GM23338 (cell line): ENCODE results near the gene C2orf49. TPM values are rescaled to one million over a fixed set of nuclear protein-coding genes. Genes with fewer than 3 reads are reported as not detected.

Experiments
- ATAC-seq: fragments of 200-7000 bp; cut with Tn5 transposase; 3 replicates; pipeline ENCODE4 v1.9.1; 2020
- DNase-seq: peaks from one replicate; pipeline ENCODE4 v3.0.0-alpha.2; 2015; ENCODE audit warnings: low spot score
- H2AFZ ChIP-seq: fragments of 200-600 bp; sonication (generic); 2 replicates; pipeline ENCODE4 v1.8.0; 2016; ENCODE audit warnings: antibody characterized with exemption, mild to moderate bottlenecking, moderate library complexity
- H3F3A ChIP-seq: fragments of 200-600 bp; sonication (generic); replicated peaks from 2 replicates; pipeline ENCODE4 v1.8.0; 2017; ENCODE audit warnings: antibody characterized with exemption, mixed run types, low read depth
- H3K27ac ChIP-seq: fragments of 200-600 bp; sonication (generic); 2 replicates; pipeline ENCODE4 v1.6.1; 2016; ENCODE audit warnings: low read depth
- H3K27me3 ChIP-seq: fragments of 200-600 bp; sonication (generic); 2 replicates; pipeline ENCODE4 v1.8.0; 2016; ENCODE audit warnings: mild to moderate bottlenecking, mixed run types, moderate library complexity; ENCODE audit not compliant: insufficient read depth
- H3K36me3 ChIP-seq: fragments of 200-600 bp; sonication (generic); 2 replicates; pipeline ENCODE4 v1.8.0; 2016; ENCODE audit warnings: mild to moderate bottlenecking; ENCODE audit not compliant: insufficient read depth
- H3K4me1 ChIP-seq: fragments of 200-600 bp; sonication (generic); 2 replicates; pipeline ENCODE4 v1.8.0; 2016; ENCODE audit warnings: mild to moderate bottlenecking, moderate library complexity; ENCODE audit not compliant: insufficient read depth
- H3K4me2 ChIP-seq: fragments of 200-600 bp; sonication (generic); 2 replicates; pipeline ENCODE4 v1.7.1; 2017; ENCODE audit warnings: mixed run types
- H3K4me3 ChIP-seq: fragments of 200-600 bp; sonication (generic); 2 replicates; pipeline ENCODE4 v1.6.1; 2016; ENCODE audit warnings: mixed run types
- H3K79me2 ChIP-seq: fragments of 200-600 bp; sonication (generic); replicated peaks from 2 replicates; pipeline ENCODE4 v1.8.0; 2017; ENCODE audit warnings: mild to moderate bottlenecking; ENCODE audit not compliant: insufficient read depth
- H3K9me2 ChIP-seq: fragments of 200-600 bp; sonication (generic); 2 replicates; pipeline ENCODE4 v1.8.0; 2017; ENCODE audit not compliant: insufficient read depth
- H4K20me1 ChIP-seq: fragments of 200-600 bp; sonication (generic); replicated peaks from 2 replicates; pipeline ENCODE4 v1.8.0; 2017; ENCODE audit warnings: mild to moderate bottlenecking; ENCODE audit not compliant: insufficient read depth
- H3K27ac Mint-ChIP-seq: 2 replicates; pipeline ENCODE4 v1.8.0; 2020; ENCODE audit warnings: inconsistent platforms, mild to moderate bottlenecking, moderate library complexity, mixed read lengths
- H3K27me3 Mint-ChIP-seq: 3 replicates; pipeline ENCODE4 v1.8.0; 2022; ENCODE audit warnings: low read depth, mild to moderate bottlenecking, moderate library complexity, mixed read lengths, inconsistent platforms; ENCODE audit not compliant: insufficient read depth, poor library complexity
- H3K36me3 Mint-ChIP-seq: 3 replicates; pipeline ENCODE4 v1.8.0; 2021; ENCODE audit warnings: low read depth, mild to moderate bottlenecking, inconsistent platforms, moderate library complexity, mixed read lengths
- H3K4me1 Mint-ChIP-seq: 3 replicates; pipeline ENCODE4 v1.8.0; 2020; ENCODE audit warnings: mild to moderate bottlenecking, inconsistent platforms, mixed read lengths
- H3K4me3 Mint-ChIP-seq: 3 replicates; pipeline ENCODE4 v1.8.0; 2021; ENCODE audit warnings: moderate library complexity, mild to moderate bottlenecking, inconsistent platforms, mixed read lengths
- H3K9me3 Mint-ChIP-seq: 3 replicates; pipeline ENCODE4 v1.8.0; 2020; ENCODE audit warnings: moderate library complexity, mild to moderate bottlenecking, inconsistent platforms, mixed read lengths
- CTCF ChIP-seq, 2 experiments: fragments of 200-600 bp in 1 of 2; sonication (generic) in 1 of 2; conservative IDR thresholded peaks; 2 replicates each; pipeline versions ENCODE4 v1.5.1 to v1.6.1; 2016 to 2017; ENCODE audit warnings: antibody characterized with exemption in 2 of 2, low read depth in 2 of 2, mild to moderate bottlenecking in 2 of 2, moderate library complexity in 1 of 2
- ETS1 ChIP-seq: IDR thresholded peaks from 2 replicates; pipeline ENCODE4 v1.6.1; 2016; ENCODE audit warnings: antibody characterized with exemption
- EZH2 ChIP-seq: fragments of 200-600 bp; sonication (generic); IDR thresholded peaks from one replicate; pipeline ENCODE4 v1.8.0; 2017; ENCODE audit warnings: antibody characterized with exemption, mild to moderate bottlenecking, low read depth; ENCODE audit not compliant: unreplicated experiment
- EZH2phosphoT487 ChIP-seq: fragments of 200-600 bp; sonication (generic); IDR thresholded peaks from one replicate; pipeline ENCODE4 v1.8.1; 2018; ENCODE audit warnings: antibody characterized with exemption; ENCODE audit not compliant: unreplicated experiment
- JUNB ChIP-seq: IDR thresholded peaks from one replicate; pipeline ENCODE4 v1.6.1; 2016; ENCODE audit warnings: antibody characterized with exemption; ENCODE audit not compliant: unreplicated experiment
- NANOG ChIP-seq: IDR thresholded peaks from 2 replicates; pipeline ENCODE4 v1.6.1; 2016; ENCODE audit warnings: antibody characterized with exemption, borderline replicate concordance
- POLR2AphosphoS5 ChIP-seq: IDR thresholded peaks from 2 replicates; pipeline ENCODE4 v1.6.1; 2016; ENCODE audit warnings: antibody characterized with exemption, low read depth
- REST ChIP-seq: IDR thresholded peaks from one replicate; pipeline ENCODE4 v1.6.1; 2018; ENCODE audit warnings: antibody characterized with exemption; ENCODE audit not compliant: unreplicated experiment
- ZNF114 ChIP-seq: fragments of 250-450 bp; sonication (Bioruptor Pico); IDR thresholded peaks from 2 replicates; pipeline ENCODE4 v1.5.0; 2020; ENCODE audit warnings: mild to moderate bottlenecking, moderate library complexity
- ZNF331 ChIP-seq: fragments of 250-450 bp; sonication (Bioruptor Pico); IDR thresholded peaks from 2 replicates; pipeline ENCODE4 v1.5.0; 2020; ENCODE audit warnings: low read depth, mild to moderate bottlenecking, moderate library complexity
- polyA plus RNA-seq: library from polyadenylated mRNA; unstranded; fragments of >200 nt; fragmentation: Nextera tagmentation; extraction: Ambion mirVana; gene quantifications from 2 replicates; pipeline ENCODE4 v1.2.1, GENCODE V29; 2016
- total RNA-seq: library from RNA; depleted of rRNA; stranded (reverse); fragments of >200 nt; shearing (Covaris generic); gene quantifications from 2 replicates; pipeline ENCODE4 v1.2.3, GENCODE V29; 2014

C2orf49 gene
- total and polyA plus RNA-seq, 2 experiments from 2014 or later, result 19.6 to 33.8 TPM

GRCh38 chr2:105329561-105330495 is 7.5 kb upstream of the C2orf49 start, which contains the start of gene TGFBRAP1:
TSS of gene TGFBRAP1 (minus strand) at chr2:105329735. CDS start at chr2:105308301, 21,434 bp downstream.
- Mint-ChIP-seq H3K27me3 (peaks cover 10% of the 10 kb centered on the region), H3K4me1 (peaks cover 23% of the 10 kb centered on the region), H3K9me3 (no peaks in the 10 kb centered on the region), H3K27ac (peak within 1 kb of the TSS; percentile 94), H3K4me3 (peak within 1 kb of the TSS; percentile 95), H3K36me3 (peaks cover 8% of the 10 kb centered on the region; the same call in 1 of the 3 replicates)
- no peak within 1 kb of the TSS for H3K27ac ChIP-seq
- peak within 1 kb of the TSS; percentile 88 for H3K4me2 ChIP-seq
- H3K36me3 ChIP-seq, result no peaks in the 10 kb centered on the region
- peaks cover 12% of the 10 kb centered on the region for H3K4me1 ChIP-seq
- peaks cover 14% of the 10 kb centered on the region for H3K27me3 ChIP-seq
- no peaks in the 10 kb centered on the region for H4K20me1 ChIP-seq
- H3K79me2 ChIP-seq, result peaks cover 42% of the 10 kb centered on the region
- peak; percentile 83 for ATAC-seq
- peak within 1 kb of the TSS; percentile 68 for H3K4me3 ChIP-seq
- H3F3A ChIP-seq, result no peaks in the 10 kb centered on the region
- H2AFZ ChIP-seq, result peak within 1 kb of the TSS; percentile 96
- H3K9me2 ChIP-seq, result no peaks in the 10 kb centered on the region
- TF ChIP-seq POLR2AphosphoS5 (peak; percentile 40; the same call in 1 of the 2 replicates), EZH2 (peak; percentile 21), ZNF331 (no peak)
- peak; percentile 71 for DNase-seq

- no peaks in the 10 kb centered on the region for H3K9me3 Mint-ChIP-seq
- H3K27ac Mint-ChIP-seq, result no peak overlapping the region
- Histone ChIP-seq H3K4me1 (peaks cover 5% of the 10 kb centered on the region; the same call in 1 of the 2 replicates), H3K4me3 (no peak overlapping the region), H4K20me1 (no peaks in the 10 kb centered on the region), H3F3A (no peaks in the 10 kb centered on the region), H3K36me3 (no peaks in the 10 kb centered on the region), H3K79me2 (peaks cover 33% of the 10 kb centered on the region), H3K27ac (no peak overlapping the region), H2AFZ (no peak overlapping the region), H3K9me2 (no peaks in the 10 kb centered on the region), H3K27me3 (peaks cover 14% of the 10 kb centered on the region), H3K4me2 (peak overlapping the region; percentile 88; the same call in 1 of the 2 replicates)
- H3K27me3 Mint-ChIP-seq, result peaks cover 10% of the 10 kb centered on the region
- H3K4me3 Mint-ChIP-seq, result peak overlapping the region; percentile 81
- H3K4me1 Mint-ChIP-seq, result peaks cover 13% of the 10 kb centered on the region
- ATAC-seq, result no peak
- H3K36me3 Mint-ChIP-seq, result no peaks in the 10 kb centered on the region
- DNase-seq, result no peak
- TF ChIP-seq ETS1, result no peak
Observed at GRCh38 chr2:105330681-105331375, 6.5 kb upstream of the C2orf49 start.

- H4K20me1 ChIP-seq, result peaks cover 6% of the 10 kb centered on the region; the same call in 1 of the 2 replicates
- H3K4me1 ChIP-seq, result peaks cover 23% of the 10 kb centered on the region
- Mint-ChIP-seq H3K27me3 (peaks cover 9% of the 10 kb centered on the region), H3K27ac (no peak overlapping the region), H3K36me3 (no peaks in the 10 kb centered on the region), H3K9me3 (no peaks in the 10 kb centered on the region), H3K4me3 (no peak overlapping the region), H3K4me1 (peaks cover 10% of the 10 kb centered on the region)
- H3K36me3 ChIP-seq, result no peaks in the 10 kb centered on the region
- H3K27ac ChIP-seq, result no peak overlapping the region
- peaks cover 27% of the 10 kb centered on the region for H3K79me2 ChIP-seq
- ATAC-seq (no peak), DNase-seq (no peak)
- no peak overlapping the region for H3K4me3 ChIP-seq
- H3K27me3 ChIP-seq, result peaks cover 14% of the 10 kb centered on the region
- H3F3A ChIP-seq, result no peaks in the 10 kb centered on the region
- H2AFZ ChIP-seq, result no peak overlapping the region
- no peaks in the 10 kb centered on the region for H3K9me2 ChIP-seq
- H3K4me2 ChIP-seq, result no peak overlapping the region
- TF ChIP-seq NANOG, result no peak
- no peak for TF ChIP-seq ZNF114 (CRISPR knock-in tag)
- no peak for TF ChIP-seq EZH2phosphoT487
- no peak for TF ChIP-seq CTCF (conservative IDR thresholded peaks at IDR 0.05; ENCODE audit: low read depth in 2 of 2)
- no peak for TF ChIP-seq JUNB
- no peak for TF ChIP-seq POLR2AphosphoS5
- TF ChIP-seq REST, result no peak
Observed at GRCh38 chr2:105334211-105334610, 3.1 kb upstream of the C2orf49 start.
